ENCODE results near the gene SETD1B. TPM values are rescaled to one million over a fixed set of nuclear protein-coding genes. Genes with fewer than 3 reads are reported as not detected.

The SETD1B gene
- total and polyA plus RNA-seq, 11 donors, result 6.2 to 17.0 (median 9.3) TPM

DNA sequence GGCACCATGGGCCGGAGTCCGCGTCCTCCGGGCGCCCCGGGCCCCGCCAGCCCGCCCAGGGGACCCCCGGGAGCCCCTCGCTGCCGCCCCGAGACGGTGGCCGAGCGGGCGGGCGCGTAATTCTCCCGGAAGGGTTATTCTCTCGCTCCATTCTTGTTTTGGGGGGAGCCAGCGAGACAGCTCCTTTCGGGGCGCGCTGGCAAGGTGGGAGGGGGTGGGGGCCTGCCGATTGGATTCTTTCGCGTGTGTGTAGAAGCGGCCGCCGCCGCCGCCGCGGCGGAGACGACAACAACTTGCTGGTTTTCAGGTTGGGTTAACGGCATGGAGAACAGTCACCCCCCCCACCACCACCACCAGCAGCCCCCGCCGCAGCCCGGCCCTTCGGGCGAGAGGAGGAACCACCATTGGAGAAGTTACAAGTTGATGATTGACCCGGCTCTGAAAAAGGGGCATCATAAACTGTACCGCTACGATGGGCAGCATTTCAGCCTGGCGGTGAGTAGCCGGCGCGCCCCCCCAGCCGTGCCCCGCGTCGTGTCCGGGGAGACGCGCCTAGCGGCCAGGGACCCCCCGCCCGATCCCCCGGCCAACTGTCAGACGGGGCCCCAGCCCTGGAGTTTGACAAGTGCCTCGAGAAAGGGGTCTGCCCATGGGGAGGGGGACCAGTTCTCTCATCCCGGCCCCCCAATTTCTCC is 755 bp downstream of the SETD1B start:
- Histone ChIP-seq H3K4me1 (peaks cover 5 to 51% (median 22%) of the 10 kb centered on the region in 12 donors), H3K36me3 (peaks cover 0 to 30% (median 23%) of the 10 kb centered on the region in 9 donors), H3K27ac (peak overlapping the region; percentile 90 to 100 (median 100)), H3K4me3 (peak overlapping the region; percentile 64 to 89 (median 76)), H3K9me3 (no peaks in the 10 kb centered on the region), H3K27me3 (no peaks in the 10 kb centered on the region)
- peak in 3 of 5 donors; percentile 29 to 77 (median 50) for DNase-seq
- intact Hi-C loops (cut with DNase I), result no loop called here
- no peak for TF ChIP-seq POLR2A (IDR thresholded peaks at IDR 0.05)
- TF ChIP-seq, protein P1, sequence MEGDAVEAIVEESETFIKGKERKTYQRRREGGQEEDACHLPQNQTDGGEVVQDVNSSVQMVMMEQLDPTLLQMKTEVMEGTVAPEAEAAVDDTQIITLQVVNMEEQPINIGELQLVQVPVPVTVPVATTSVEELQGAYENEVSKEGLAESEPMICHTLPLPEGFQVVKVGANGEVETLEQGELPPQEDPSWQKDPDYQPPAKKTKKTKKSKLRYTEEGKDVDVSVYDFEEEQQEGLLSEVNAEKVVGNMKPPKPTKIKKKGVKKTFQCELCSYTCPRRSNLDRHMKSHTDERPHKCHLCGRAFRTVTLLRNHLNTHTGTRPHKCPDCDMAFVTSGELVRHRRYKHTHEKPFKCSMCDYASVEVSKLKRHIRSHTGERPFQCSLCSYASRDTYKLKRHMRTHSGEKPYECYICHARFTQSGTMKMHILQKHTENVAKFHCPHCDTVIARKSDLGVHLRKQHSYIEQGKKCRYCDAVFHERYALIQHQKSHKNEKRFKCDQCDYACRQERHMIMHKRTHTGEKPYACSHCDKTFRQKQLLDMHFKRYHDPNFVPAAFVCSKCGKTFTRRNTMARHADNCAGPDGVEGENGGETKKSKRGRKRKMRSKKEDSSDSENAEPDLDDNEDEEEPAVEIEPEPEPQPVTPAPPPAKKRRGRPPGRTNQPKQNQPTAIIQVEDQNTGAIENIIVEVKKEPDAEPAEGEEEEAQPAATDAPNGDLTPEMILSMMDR (IDR thresholded peaks at IDR 0.05), result no peak
- ATAC-seq, result no peak
- WGBS, 4 donors, result 0 to 1% (median 0%) methylated on average over 7 to 63 of the region's 63 CpGs

- H3K9me3 ChIP-seq, result no peaks in the 10 kb centered on the region
- H3K27ac ChIP-seq, result peak overlapping the region; percentile 90 to 100 (median 100)
- H3K27me3 ChIP-seq, result no peaks in the 10 kb centered on the region
- no peak for ATAC-seq
- TF ChIP-seq, protein P1 (IDR thresholded peaks at IDR 0.05), result no peak
- TF ChIP-seq POLR2A (IDR thresholded peaks at IDR 0.05), result no peak
- peak overlapping the region; percentile 64 to 89 (median 76) for H3K4me3 ChIP-seq
- intact Hi-C loops (cut with DNase I), result no loop called here
- peak in 2 of 5 donors; percentile 19 to 60 for DNase-seq
- H3K4me1 ChIP-seq, result peaks cover 5 to 52% (median 24%) of the 10 kb centered on the region in 12 donors
- 1 to 3% (median 2%) methylated on average over 37 to 45 of the region's 45 CpGs for WGBS, 4 donors
- peaks cover 0 to 38% (median 31%) of the 10 kb centered on the region in 9 donors for H3K36me3 ChIP-seq
These were observed 1.6 kb downstream of the SETD1B start for GRCh38 chr12:121805171-121806008.

GRCh38 chr12:121806009-121806545 is 2.3 kb downstream of the SETD1B start:
- no peak for ATAC-seq
- Histone ChIP-seq H3K27me3 (no peaks in the 10 kb centered on the region), H3K4me3 (peak overlapping the region in 11 of 12 donors; percentile 64 to 89 (median 77)), H3K9me3 (no peaks in the 10 kb centered on the region), H3K4me1 (peaks cover 5 to 59% (median 30%) of the 10 kb centered on the region in 12 donors), H3K36me3 (peaks cover 0 to 44% (median 34%) of the 10 kb centered on the region in 9 donors), H3K27ac (peak overlapping the region in 9 of 12 donors; percentile 41 to 100 (median 100))
- 4 to 9% (median 5%) methylated on average over 13 to 16 of the region's 16 CpGs for WGBS, 4 donors
- TF ChIP-seq, protein P1 (IDR thresholded peaks at IDR 0.05), result no peak
- TF ChIP-seq POLR2A (IDR thresholded peaks at IDR 0.05), result no peak
- peak in 2 of 5 donors; percentile 23 to 58 for DNase-seq
- intact Hi-C loops (cut with DNase I), result no loop called here

Data from heart left ventricle (tissue), 16 donors.